Measurements from ENCODE around the gene STK26. TPM values are rescaled to one million over a fixed set of nuclear protein-coding genes. Genes with fewer than 3 reads are reported as not detected.

STK26 gene
- total and polyA plus RNA-seq, 7 donors: 10.2 to 18.7 (median 11.5) TPM

GRCh38 chrX:132059973-132060540 lies 37.0 kb downstream of the STK26 start:
- H3K36me3 ChIP-seq: no peaks in the 10 kb centered on the region
- H3K9me3 ChIP-seq: no peaks in the 10 kb centered on the region
- H3K4me1 ChIP-seq: no peaks in the 10 kb centered on the region
- intact Hi-C loops (cut with DNase I): no loop called here
- DNase-seq: no peak
- 70 to 90% methylated on average over 2 of the region's 2 CpGs for WGBS, 2 donors
- H3K4me3 ChIP-seq: no peak overlapping the region
- no peak overlapping the region for H3K27ac ChIP-seq
- no peaks in the 10 kb centered on the region for H3K27me3 ChIP-seq
- TF ChIP-seq POLR2A (IDR thresholded peaks at IDR 0.05) (no peak), EP300 (IDR thresholded peaks at IDR 0.05) (no peak), POLR2AphosphoS5 (IDR thresholded peaks at IDR 0.05) (no peak), CTCF (IDR thresholded peaks at IDR 0.05) (no peak)

DNA sequence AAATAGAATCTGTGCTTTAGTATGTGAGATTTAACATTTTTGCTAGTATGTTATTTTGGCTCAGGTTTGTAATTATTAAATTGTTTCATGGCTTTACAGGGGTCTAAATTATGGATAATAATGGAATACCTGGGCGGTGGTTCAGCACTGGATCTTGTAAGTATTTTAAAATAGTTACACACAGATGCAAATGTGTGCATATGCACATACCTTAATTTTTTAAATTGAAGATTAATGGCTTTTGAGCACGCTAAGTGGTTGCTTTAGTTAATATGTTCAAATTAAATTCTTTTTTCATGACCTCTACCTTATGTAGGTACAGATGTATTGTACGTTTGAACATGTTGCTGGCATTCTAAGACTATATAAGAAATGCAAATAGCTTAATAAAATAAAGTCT lies 40.2 kb downstream of the STK26 start:
- intact Hi-C loops (cut with DNase I): no loop called here
- WGBS, 2 donors: 95 to 99% methylated on average over 3 of the region's 3 CpGs
- TF ChIP-seq CTCF (IDR thresholded peaks at IDR 0.05) (no peak), EP300 (IDR thresholded peaks at IDR 0.05) (no peak), POLR2AphosphoS5 (IDR thresholded peaks at IDR 0.05) (no peak), POLR2A (IDR thresholded peaks at IDR 0.05) (no peak)
- H3K4me3 ChIP-seq: no peak overlapping the region
- H3K36me3 ChIP-seq: no peaks in the 10 kb centered on the region
- no peaks in the 10 kb centered on the region for H3K9me3 ChIP-seq
- no peaks in the 10 kb centered on the region for H3K27me3 ChIP-seq
- no peak for DNase-seq
- no peak overlapping the region for H3K27ac ChIP-seq
- H3K4me1 ChIP-seq: no peaks in the 10 kb centered on the region

- intact Hi-C loops (cut with DNase I): no loop called here
- Histone ChIP-seq H3K9me3 (no peaks in the 10 kb centered on the region), H3K36me3 (no peaks in the 10 kb centered on the region), H3K4me3 (no peak overlapping the region), H3K27ac (no peak overlapping the region), H3K27me3 (no peaks in the 10 kb centered on the region), H3K4me1 (no peaks in the 10 kb centered on the region)
- DNase-seq: no peak
- no peak for TF ChIP-seq POLR2AphosphoS5 (IDR thresholded peaks at IDR 0.05)
- no peak for TF ChIP-seq CTCF (IDR thresholded peaks at IDR 0.05)
- no peak for TF ChIP-seq POLR2A (IDR thresholded peaks at IDR 0.05)
- TF ChIP-seq EP300 (IDR thresholded peaks at IDR 0.05): no peak
- 93 to 99% methylated on average over 4 of the region's 4 CpGs for WGBS, 2 donors
These were observed 40.8 kb downstream of the STK26 start for GRCh38 chrX:132063862-132064261.

DNA sequence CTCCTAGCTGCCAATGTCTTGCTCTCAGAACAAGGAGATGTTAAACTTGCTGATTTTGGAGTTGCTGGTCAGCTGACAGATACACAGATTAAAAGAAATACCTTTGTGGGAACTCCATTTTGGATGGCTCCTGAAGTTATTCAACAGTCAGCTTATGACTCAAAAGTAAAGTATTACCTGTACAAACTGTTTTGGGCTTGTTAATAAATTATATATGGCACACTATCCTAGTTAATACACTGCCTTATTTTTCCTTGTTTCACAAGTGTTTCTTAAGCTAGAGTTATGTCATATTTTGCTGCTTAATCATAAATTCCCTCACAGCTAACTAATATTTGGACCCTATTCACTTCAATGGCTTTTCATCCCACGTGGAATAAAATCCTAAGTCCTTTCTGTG lies 45.3 kb downstream of the STK26 start:
- TF ChIP-seq POLR2AphosphoS5 (IDR thresholded peaks at IDR 0.05) (no peak), CTCF (IDR thresholded peaks at IDR 0.05) (no peak), POLR2A (IDR thresholded peaks at IDR 0.05) (no peak), EP300 (IDR thresholded peaks at IDR 0.05) (no peak)
- intact Hi-C loops (cut with DNase I): no loop called here
- Histone ChIP-seq H3K27me3 (no peaks in the 10 kb centered on the region), H3K9me3 (no peaks in the 10 kb centered on the region), H3K4me3 (no peak overlapping the region), H3K36me3 (no peaks in the 10 kb centered on the region), H3K27ac (no peak overlapping the region), H3K4me1 (no peaks in the 10 kb centered on the region)
- no peak for DNase-seq
- WGBS, 2 donors: 92 to 94% methylated on average over 1 of the region's 1 CpG

DNA sequence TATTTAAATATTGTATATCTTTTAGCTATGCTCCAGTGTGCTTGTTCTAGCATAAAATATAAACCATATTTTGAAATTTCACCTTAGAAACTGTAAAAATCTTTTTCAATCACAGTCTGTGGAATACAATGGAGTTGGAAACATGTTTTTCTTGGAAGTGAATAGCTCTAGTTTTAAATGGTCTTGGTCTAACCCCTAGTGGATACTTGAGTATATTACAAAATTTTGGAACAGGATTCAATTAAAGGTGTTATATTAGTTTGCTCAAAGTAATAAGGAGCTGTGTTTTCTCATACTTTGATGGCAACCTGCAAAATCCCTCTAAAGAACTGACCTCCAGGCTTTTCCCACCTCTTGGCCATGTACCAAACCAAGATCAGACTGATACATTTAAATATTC lies 48.2 kb downstream of the STK26 start:
- no peaks in the 10 kb centered on the region for H3K4me1 ChIP-seq
- no peaks in the 10 kb centered on the region for H3K9me3 ChIP-seq
- no peak overlapping the region for H3K27ac ChIP-seq
- no peaks in the 10 kb centered on the region for H3K36me3 ChIP-seq
- no peaks in the 10 kb centered on the region for H3K27me3 ChIP-seq
- no peak for DNase-seq
- intact Hi-C loops (cut with DNase I): loop anchor here (5.0 kb wide), 1 partner anchor 229 kb away; no protein-coding TSS in a partner anchor
- no peak overlapping the region for H3K4me3 ChIP-seq
- no peak for TF ChIP-seq CTCF (IDR thresholded peaks at IDR 0.05)
